Smooth muscle cell of the brain vasculature (primary cell): Measurements from ENCODE around the gene TMEM165.
"Not testable (repeated sequence)": the region's sequence is repeated elsewhere in the genome, so short reads cannot be mapped to it uniquely, and the experiment has no call there.

Experiments
- DNase-seq: peaks from one replicate; pipeline ENCODE4 v3.0.0-alpha.2; 2012; ENCODE audit warnings: low read depth, low spot score

The TMEM165 gene

GRCh38 chr4:55395529-55396307, at the start of gene TMEM165:
TMEM165 (plus strand) TSS chr4:55395957; CDS start chr4:55396190, 233 bp downstream.
- DNase-seq: peak; percentile 47

- DNase-seq: no peak
These were observed 49.5 kb upstream of the TMEM165 start, which contains the start of gene SRD5A3 for GRCh38 chr4:55345980-55346850. SRD5A3 (plus strand) TSS chr4:55346242; CDS start chr4:55346337, 95 bp downstream.

- no peak for DNase-seq
These were observed 48.9 kb upstream of the TMEM165 start for GRCh38 chr4:55346851-55347255.

- no peak for DNase-seq
These were observed 48.0 kb upstream of the TMEM165 start for GRCh38 chr4:55347610-55348228.

GRCh38 chr4:55348466-55348865, 47.3 kb upstream of the TMEM165 start:
- no peak for DNase-seq

GRCh38 chr4:55350870-55351269, 44.9 kb upstream of the TMEM165 start:
- DNase-seq: not testable (repeated sequence)

GRCh38 chr4:55351824-55352223, 43.9 kb upstream of the TMEM165 start:
- DNase-seq: no peak

GRCh38 chr4:55352726-55353125, 43.0 kb upstream of the TMEM165 start:
- no peak for DNase-seq

GRCh38 chr4:55353228-55353747, 42.5 kb upstream of the TMEM165 start:
- DNase-seq: not testable (repeated sequence)

GRCh38 chr4:55354648-55355047, 41.1 kb upstream of the TMEM165 start:
- no peak for DNase-seq

GRCh38 chr4:55355555-55355954, 40.2 kb upstream of the TMEM165 start:
- no peak for DNase-seq

GRCh38 chr4:55356991-55357461, 38.7 kb upstream of the TMEM165 start:
- no peak for DNase-seq

GRCh38 chr4:55358246-55358645, 37.5 kb upstream of the TMEM165 start:
- DNase-seq: no peak

GRCh38 chr4:55358668-55359067, 37.1 kb upstream of the TMEM165 start:
- DNase-seq: no peak

- no peak for DNase-seq
These were observed 36.3 kb upstream of the TMEM165 start for GRCh38 chr4:55359397-55359916.

GRCh38 chr4:55362938-55363337, 32.8 kb upstream of the TMEM165 start:
- DNase-seq: not testable (repeated sequence)

- no peak for DNase-seq
These were observed 31.9 kb upstream of the TMEM165 start for GRCh38 chr4:55363691-55364351.

- DNase-seq: no peak
These were observed 30.9 kb upstream of the TMEM165 start for GRCh38 chr4:55364691-55365344.

- no peak for DNase-seq
These were observed 30.4 kb upstream of the TMEM165 start for GRCh38 chr4:55365345-55365728.

GRCh38 chr4:55366621-55367020, 29.1 kb upstream of the TMEM165 start:
- DNase-seq: no peak
